Neuron (in vitro differentiated cells): ENCODE data around the gene PROC.

Source experiments
- H2AFZ ChIP-seq: one replicate; pipeline ENCODE4 v1.6.1; 2013; ENCODE audit warnings: low read depth, mild to moderate bottlenecking, inconsistent platforms, low read length, moderate library complexity
- H3K27me3 ChIP-seq: one replicate; pipeline ENCODE4 v1.6.1; 2013; ENCODE audit warnings: low read length; ENCODE audit not compliant: insufficient read depth
- H3K36me3 ChIP-seq: one replicate; pipeline ENCODE4 v1.6.1; 2013; ENCODE audit warnings: low read length; ENCODE audit not compliant: insufficient read depth
- H3K4me1 ChIP-seq: one replicate; pipeline ENCODE4 v1.6.1; 2013; ENCODE audit warnings: low read length; ENCODE audit not compliant: insufficient read depth
- H3K4me3 ChIP-seq: 2 replicates; pipeline ENCODE4 v1.5.1; 2013; ENCODE audit warnings: mild to moderate bottlenecking, low read length, moderate library complexity
- H3K9me3 ChIP-seq: one replicate; pipeline ENCODE4 v1.6.1; 2013; ENCODE audit warnings: low read length

PROC gene

DNA sequence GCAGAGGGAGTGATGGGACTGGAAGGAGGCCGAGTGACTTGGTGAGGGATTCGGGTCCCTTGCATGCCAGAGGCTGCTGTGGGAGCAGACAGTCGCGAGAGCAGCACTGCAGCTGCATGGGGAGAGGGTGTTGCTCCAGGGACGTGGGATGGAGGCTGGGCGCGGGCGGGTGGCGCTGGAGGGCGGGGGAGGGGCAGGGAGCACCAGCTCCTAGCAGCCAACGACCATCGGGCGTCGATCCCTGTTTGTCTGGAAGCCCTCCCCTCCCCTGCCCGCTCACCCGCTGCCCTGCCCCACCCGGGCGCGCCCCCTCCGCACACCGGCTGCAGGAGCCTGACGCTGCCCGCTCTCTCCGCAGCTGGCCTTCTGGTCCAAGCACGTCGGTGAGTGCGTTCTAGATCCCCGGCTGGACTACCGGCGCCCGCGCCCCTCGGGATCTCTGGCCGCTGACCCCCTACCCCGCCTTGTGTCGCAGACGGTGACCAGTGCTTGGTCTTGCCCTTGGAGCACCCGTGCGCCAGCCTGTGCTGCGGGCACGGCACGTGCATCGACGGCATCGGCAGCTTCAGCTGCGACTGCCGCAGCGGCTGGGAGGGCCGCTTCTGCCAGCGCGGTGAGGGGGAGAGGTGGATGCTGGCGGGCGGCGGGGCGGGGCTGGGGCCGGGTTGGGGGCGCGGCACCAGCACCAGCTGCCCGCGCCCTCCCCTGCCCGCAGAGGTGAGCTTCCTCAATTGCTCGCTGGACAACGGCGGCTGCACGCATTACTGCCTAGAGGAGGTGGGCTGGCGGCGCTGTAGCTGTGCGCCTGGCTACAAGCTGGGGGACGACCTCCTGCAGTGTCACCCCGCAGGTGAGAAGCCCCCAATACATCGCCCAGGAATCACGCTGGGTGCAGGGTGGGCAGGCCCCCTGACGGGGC is 4.6 kb downstream of the PROC start:
- Histone ChIP-seq H2AFZ (peak overlapping the region; percentile 45), H3K36me3 (no peaks in the 10 kb centered on the region), H3K27me3 (peaks cover 69% of the 10 kb centered on the region), H3K4me1 (peaks cover 6% of the 10 kb centered on the region), H3K9me3 (no peaks in the 10 kb centered on the region), H3K4me3 (peak overlapping the region; percentile 14)

DNA sequence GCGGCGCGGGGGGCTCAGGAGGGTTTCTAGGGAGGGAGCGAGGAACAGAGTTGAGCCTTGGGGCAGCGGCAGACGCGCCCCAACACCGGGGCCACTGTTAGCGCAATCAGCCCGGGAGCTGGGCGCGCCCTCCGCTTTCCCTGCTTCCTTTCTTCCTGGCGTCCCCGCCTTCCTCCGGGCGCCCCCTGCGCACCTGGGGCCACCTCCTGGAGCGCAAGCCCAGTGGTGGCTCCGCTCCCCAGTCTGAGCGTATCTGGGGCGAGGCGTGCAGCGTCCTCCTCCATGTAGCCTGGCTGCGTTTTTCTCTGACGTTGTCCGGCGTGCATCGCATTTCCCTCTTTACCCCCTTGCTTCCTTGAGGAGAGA is 5.2 kb downstream of the PROC start:
- Histone ChIP-seq H3K27me3 (peaks cover 64% of the 10 kb centered on the region), H3K4me3 (peak overlapping the region; percentile 14), H3K4me1 (peaks cover 6% of the 10 kb centered on the region), H2AFZ (peak overlapping the region; percentile 45), H3K36me3 (no peaks in the 10 kb centered on the region), H3K9me3 (no peaks in the 10 kb centered on the region)

DNA sequence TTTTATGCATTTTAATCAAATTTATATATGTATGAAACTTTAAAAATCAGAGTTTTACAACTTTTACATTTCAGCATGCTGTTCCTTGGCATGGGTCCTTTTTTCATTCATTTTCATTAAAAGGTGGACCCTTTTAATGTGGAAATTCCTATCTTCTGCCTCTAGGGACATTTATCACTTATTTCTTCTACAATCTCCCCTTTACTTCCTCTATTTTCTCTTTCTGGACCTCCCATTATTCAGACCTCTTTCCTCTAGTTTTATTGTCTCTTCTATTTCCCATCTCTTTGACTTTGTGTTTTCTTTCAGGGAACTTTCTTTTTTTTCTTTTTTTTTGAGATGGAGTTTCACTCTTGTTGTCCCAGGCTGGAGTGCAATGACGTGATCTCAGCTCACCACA is 5.7 kb downstream of the PROC start:
- Histone ChIP-seq H3K4me3 (no peak overlapping the region), H3K4me1 (peaks cover 6% of the 10 kb centered on the region), H3K27me3 (peaks cover 60% of the 10 kb centered on the region), H3K9me3 (no peaks in the 10 kb centered on the region), H2AFZ (no peak overlapping the region), H3K36me3 (no peaks in the 10 kb centered on the region)

- H3K4me3 ChIP-seq = no peak overlapping the region
- no peaks in the 10 kb centered on the region for H3K36me3 ChIP-seq
- no peak overlapping the region for H2AFZ ChIP-seq
- H3K4me1 ChIP-seq = peaks cover 6% of the 10 kb centered on the region
- H3K9me3 ChIP-seq = no peaks in the 10 kb centered on the region
- peaks cover 52% of the 10 kb centered on the region for H3K27me3 ChIP-seq
Measured at GRCh38 chr2:127424598-127425520, 6.6 kb downstream of the PROC start.

DNA sequence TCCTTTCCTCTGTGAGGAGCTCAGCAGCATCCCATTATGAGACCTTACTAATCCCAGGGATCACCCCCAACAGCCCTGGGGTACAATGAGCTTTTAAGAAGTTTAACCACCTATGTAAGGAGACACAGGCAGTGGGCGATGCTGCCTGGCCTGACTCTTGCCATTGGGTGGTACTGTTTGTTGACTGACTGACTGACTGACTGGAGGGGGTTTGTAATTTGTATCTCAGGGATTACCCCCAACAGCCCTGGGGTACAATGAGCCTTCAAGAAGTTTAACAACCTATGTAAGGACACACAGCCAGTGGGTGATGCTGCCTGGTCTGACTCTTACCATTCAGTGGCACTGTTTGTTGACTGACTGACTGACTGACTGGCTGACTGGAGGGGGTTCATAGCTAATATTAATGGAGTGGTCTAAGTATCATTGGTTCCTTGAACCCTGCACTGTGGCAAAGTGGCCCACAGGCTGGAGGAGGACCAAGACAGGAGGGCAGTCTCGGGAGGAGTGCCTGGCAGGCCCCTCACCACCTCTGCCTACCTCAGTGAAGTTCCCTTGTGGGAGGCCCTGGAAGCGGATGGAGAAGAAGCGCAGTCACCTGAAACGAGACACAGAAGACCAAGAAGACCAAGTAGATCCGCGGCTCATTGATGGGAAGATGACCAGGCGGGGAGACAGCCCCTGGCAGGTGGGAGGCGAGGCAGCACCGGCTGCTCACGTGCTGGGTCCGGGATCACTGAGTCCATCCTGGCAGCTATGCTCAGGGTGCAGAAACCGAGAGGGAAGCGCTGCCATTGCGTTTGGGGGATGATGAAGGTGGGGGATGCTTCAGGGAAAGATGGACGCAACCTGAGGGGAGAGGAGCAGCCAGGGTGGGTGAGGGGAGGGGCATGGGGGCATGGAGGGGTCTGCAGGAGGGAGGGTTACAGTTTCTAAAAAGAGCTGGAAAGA is 7.6 kb downstream of the PROC start:
- Histone ChIP-seq H3K4me1 (peaks cover 6% of the 10 kb centered on the region), H3K4me3 (no peak overlapping the region), H3K9me3 (no peaks in the 10 kb centered on the region), H2AFZ (no peak overlapping the region), H3K36me3 (no peaks in the 10 kb centered on the region), H3K27me3 (peaks cover 43% of the 10 kb centered on the region)

DNA sequence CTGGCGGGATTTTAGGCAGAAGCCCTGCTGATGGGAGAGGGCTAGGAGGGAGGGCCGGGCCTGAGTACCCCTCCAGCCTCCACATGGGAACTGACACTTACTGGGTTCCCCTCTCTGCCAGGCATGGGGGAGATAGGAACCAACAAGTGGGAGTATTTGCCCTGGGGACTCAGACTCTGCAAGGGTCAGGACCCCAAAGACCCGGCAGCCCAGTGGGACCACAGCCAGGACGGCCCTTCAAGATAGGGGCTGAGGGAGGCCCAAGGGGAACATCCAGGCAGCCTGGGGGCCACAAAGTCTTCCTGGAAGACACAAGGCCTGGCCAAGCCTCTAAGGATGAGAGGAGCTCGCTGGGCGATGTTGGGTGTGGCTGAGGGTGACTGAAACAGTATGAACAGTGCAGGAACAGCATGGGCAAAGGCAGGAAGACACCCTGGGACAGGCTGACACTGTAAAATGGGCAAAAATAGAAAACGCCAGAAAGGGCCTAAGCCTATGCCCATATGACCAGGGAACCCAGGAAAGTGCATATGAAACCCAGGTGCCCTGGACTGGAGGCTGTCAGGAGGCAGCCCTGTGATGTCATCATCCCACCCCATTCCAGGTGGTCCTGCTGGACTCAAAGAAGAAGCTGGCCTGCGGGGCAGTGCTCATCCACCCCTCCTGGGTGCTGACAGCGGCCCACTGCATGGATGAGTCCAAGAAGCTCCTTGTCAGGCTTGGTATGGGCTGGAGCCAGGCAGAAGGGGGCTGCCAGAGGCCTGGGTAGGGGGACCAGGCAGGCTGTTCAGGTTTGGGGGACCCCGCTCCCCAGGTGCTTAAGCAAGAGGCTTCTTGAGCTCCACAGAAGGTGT is 8.5 kb downstream of the PROC start:
- H3K4me3 ChIP-seq = no peak overlapping the region
- H3K4me1 ChIP-seq = peaks cover 6% of the 10 kb centered on the region
- no peak overlapping the region for H2AFZ ChIP-seq
- no peaks in the 10 kb centered on the region for H3K36me3 ChIP-seq
- peaks cover 34% of the 10 kb centered on the region for H3K27me3 ChIP-seq
- no peaks in the 10 kb centered on the region for H3K9me3 ChIP-seq

DNA sequence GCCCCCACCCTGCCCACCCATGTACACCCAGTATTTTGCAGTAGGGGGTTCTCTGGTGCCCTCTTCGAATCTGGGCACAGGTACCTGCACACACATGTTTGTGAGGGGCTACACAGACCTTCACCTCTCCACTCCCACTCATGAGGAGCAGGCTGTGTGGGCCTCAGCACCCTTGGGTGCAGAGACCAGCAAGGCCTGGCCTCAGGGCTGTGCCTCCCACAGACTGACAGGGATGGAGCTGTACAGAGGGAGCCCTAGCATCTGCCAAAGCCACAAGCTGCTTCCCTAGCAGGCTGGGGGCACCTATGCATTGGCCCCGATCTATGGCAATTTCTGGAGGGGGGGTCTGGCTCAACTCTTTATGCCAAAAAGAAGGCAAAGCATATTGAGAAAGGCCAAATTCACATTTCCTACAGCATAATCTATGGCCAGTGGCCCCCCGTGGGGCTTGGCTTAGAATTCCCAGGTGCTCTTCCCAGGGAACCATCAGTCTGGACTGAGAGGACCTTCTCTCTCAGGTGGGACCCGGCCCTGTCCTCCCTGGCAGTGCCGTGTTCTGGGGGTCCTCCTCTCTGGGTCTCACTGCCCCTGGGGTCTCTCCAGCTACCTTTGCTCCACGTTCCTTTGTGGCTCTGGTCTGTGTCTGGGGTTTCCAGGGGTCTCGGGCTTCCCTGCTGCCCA is 9.3 kb downstream of the PROC start:
- H3K27me3 ChIP-seq = peaks cover 26% of the 10 kb centered on the region

DNA sequence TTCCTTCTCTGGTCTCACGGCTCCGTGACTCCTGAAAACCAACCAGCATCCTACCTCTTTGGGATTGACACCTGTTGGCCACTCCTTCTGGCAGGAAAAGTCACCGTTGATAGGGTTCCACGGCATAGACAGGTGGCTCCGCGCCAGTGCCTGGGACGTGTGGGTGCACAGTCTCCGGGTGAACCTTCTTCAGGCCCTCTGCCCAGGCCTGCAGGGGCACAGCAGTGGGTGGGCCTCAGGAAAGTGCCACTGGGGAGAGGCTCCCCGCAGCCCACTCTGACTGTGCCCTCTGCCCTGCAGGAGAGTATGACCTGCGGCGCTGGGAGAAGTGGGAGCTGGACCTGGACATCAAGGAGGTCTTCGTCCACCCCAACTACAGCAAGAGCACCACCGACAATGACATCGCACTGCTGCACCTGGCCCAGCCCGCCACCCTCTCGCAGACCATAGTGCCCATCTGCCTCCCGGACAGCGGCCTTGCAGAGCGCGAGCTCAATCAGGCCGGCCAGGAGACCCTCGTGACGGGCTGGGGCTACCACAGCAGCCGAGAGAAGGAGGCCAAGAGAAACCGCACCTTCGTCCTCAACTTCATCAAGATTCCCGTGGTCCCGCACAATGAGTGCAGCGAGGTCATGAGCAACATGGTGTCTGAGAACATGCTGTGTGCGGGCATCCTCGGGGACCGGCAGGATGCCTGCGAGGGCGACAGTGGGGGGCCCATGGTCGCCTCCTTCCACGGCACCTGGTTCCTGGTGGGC is 10.0 kb downstream of the PROC start:
- no peaks in the 10 kb centered on the region for H3K9me3 ChIP-seq
- peaks cover 21% of the 10 kb centered on the region for H3K27me3 ChIP-seq
- no peak overlapping the region for H3K4me3 ChIP-seq
- H3K4me1 ChIP-seq = peaks cover 6% of the 10 kb centered on the region
- H3K36me3 ChIP-seq = no peaks in the 10 kb centered on the region
- H2AFZ ChIP-seq = no peak overlapping the region

More for the DNA sequence above, 9.3 kb downstream of the PROC start:
- no peaks in the 10 kb centered on the region for H3K9me3 ChIP-seq
- no peaks in the 10 kb centered on the region for H3K36me3 ChIP-seq
- H3K4me1 ChIP-seq = peaks cover 6% of the 10 kb centered on the region
- no peak overlapping the region for H2AFZ ChIP-seq
- H3K4me3 ChIP-seq = no peak overlapping the region

DNA sequence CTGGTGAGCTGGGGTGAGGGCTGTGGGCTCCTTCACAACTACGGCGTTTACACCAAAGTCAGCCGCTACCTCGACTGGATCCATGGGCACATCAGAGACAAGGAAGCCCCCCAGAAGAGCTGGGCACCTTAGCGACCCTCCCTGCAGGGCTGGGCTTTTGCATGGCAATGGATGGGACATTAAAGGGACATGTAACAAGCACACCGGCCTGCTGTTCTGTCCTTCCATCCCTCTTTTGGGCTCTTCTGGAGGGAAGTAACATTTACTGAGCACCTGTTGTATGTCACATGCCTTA is 10.5 kb downstream of the PROC start:
- Histone ChIP-seq H3K4me3 (no peak overlapping the region), H3K4me1 (peaks cover 6% of the 10 kb centered on the region), H3K9me3 (no peaks in the 10 kb centered on the region), H3K27me3 (peaks cover 16% of the 10 kb centered on the region), H2AFZ (no peak overlapping the region), H3K36me3 (no peaks in the 10 kb centered on the region)

DNA sequence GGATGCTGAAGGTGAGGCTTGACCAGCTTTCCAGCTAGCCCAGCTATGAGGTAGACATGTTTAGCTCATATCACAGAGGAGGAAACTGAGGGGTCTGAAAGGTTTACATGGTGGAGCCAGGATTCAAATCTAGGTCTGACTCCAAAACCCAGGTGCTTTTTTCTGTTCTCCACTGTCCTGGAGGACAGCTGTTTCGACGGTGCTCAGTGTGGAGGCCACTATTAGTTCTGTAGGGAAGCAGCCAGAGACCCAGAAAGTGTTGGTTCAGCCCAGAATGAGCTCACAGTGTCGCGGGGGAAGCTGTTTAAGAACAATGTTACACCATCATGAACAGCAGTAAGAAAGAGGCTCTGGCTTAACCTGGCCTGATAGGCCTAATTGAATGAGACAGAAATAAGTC is 11.1 kb downstream of the PROC start:
- Histone ChIP-seq H3K36me3 (no peaks in the 10 kb centered on the region), H3K9me3 (no peaks in the 10 kb centered on the region), H3K4me1 (peaks cover 6% of the 10 kb centered on the region), H2AFZ (no peak overlapping the region), H3K4me3 (no peak overlapping the region), H3K27me3 (peaks cover 14% of the 10 kb centered on the region)

- Histone ChIP-seq H3K27me3 (peaks cover 11% of the 10 kb centered on the region), H2AFZ (no peak overlapping the region), H3K4me1 (peaks cover 4% of the 10 kb centered on the region), H3K36me3 (no peaks in the 10 kb centered on the region), H3K9me3 (no peaks in the 10 kb centered on the region), H3K4me3 (no peak overlapping the region)
Measured at GRCh38 chr2:127429844-127430425, 11.7 kb downstream of the PROC start.
